Ishikawa (cell line): ENCODE data around the gene UNCX.

Experiments used
- CEBPB ChIP-seq: IDR thresholded peaks from 2 replicates; pipeline ENCODE4 v1.6.1; 2012
- CREB1 ChIP-seq: IDR thresholded peaks from 2 replicates; pipeline ENCODE4 v1.6.1; 2012; ENCODE audit warnings: low read depth
- EGR1 ChIP-seq: IDR thresholded peaks from 2 replicates; pipeline ENCODE4 v1.6.1; 2012
- EP300 ChIP-seq: IDR thresholded peaks from 2 replicates; pipeline ENCODE4 v1.6.1; 2012; ENCODE audit warnings: borderline replicate concordance
- FOXM1 ChIP-seq: IDR thresholded peaks from 2 replicates; pipeline ENCODE4 v1.6.1; 2012; ENCODE audit warnings: low read depth, borderline replicate concordance
- MAX ChIP-seq: IDR thresholded peaks from 2 replicates; pipeline ENCODE4 v1.6.1; 2012
- NFIC ChIP-seq: IDR thresholded peaks from 2 replicates; pipeline ENCODE4 v1.6.1; 2012
- RAD21 ChIP-seq: IDR thresholded peaks from 2 replicates; pipeline ENCODE4 v1.6.1; 2012; ENCODE audit warnings: low read depth
- REST ChIP-seq: IDR thresholded peaks from 2 replicates; pipeline ENCODE4 v1.6.1; 2012; ENCODE audit warnings: low read depth, mild to moderate bottlenecking
- TAF1 ChIP-seq: IDR thresholded peaks from 2 replicates; pipeline ENCODE4 v1.6.1; 2012; ENCODE audit warnings: low read depth, mild to moderate bottlenecking
- TCF12 ChIP-seq: IDR thresholded peaks from 2 replicates; pipeline ENCODE4 v1.6.1; 2012; ENCODE audit warnings: low read depth
- TEAD4 ChIP-seq: IDR thresholded peaks from 2 replicates; pipeline ENCODE4 v1.6.1; 2012
- USF1 ChIP-seq: IDR thresholded peaks from 2 replicates; pipeline ENCODE4 v1.6.1; 2012
- YY1 ChIP-seq: IDR thresholded peaks from 2 replicates; pipeline ENCODE4 v1.6.1; 2012; ENCODE audit warnings: low read depth
- ZBTB7A ChIP-seq: IDR thresholded peaks from 2 replicates; pipeline ENCODE4 v1.6.1; 2012; ENCODE audit warnings: low read depth

The UNCX gene

GRCh38 chr7:1264345-1265280 lies 31.9 kb downstream of the UNCX start:
- TF ChIP-seq USF1 (no peak), NFIC (no peak), YY1 (no peak), REST (no peak), MAX (no peak), TAF1 (no peak), EP300 (no peak), EGR1 (no peak), RAD21 (no peak), ZBTB7A (no peak), CEBPB (no peak), FOXM1 (no peak), TEAD4 (no peak), CREB1 (no peak), TCF12 (no peak)

GRCh38 chr7:1267016-1267900 lies 34.6 kb downstream of the UNCX start:
- TF ChIP-seq CREB1: no peak
- TF ChIP-seq MAX: no peak
- TF ChIP-seq TEAD4: no peak
- no peak for TF ChIP-seq REST
- no peak for TF ChIP-seq TCF12
- TF ChIP-seq TAF1: no peak
- no peak for TF ChIP-seq NFIC
- TF ChIP-seq USF1: no peak
- TF ChIP-seq EP300: no peak
- no peak for TF ChIP-seq EGR1
- TF ChIP-seq ZBTB7A: no peak
- TF ChIP-seq YY1: no peak
- TF ChIP-seq FOXM1: no peak
- TF ChIP-seq RAD21: no peak
- no peak for TF ChIP-seq CEBPB

GRCh38 chr7:1268076-1268815 lies 35.6 kb downstream of the UNCX start:
- TF ChIP-seq TCF12 (no peak), TAF1 (no peak), FOXM1 (no peak), REST (no peak), ZBTB7A (no peak), NFIC (no peak), MAX (no peak), RAD21 (no peak), TEAD4 (no peak), CREB1 (no peak), EP300 (no peak), EGR1 (no peak), CEBPB (no peak), YY1 (no peak), USF1 (no peak)
